HuH-7.5 (cell line): ENCODE results near the gene GPRIN1.
"Not testable (repeated sequence)": the region's sequence is repeated elsewhere in the genome, so short reads cannot be mapped to it uniquely, and the experiment has no call there.

Experiments used
- DNase-seq: peaks from one replicate; pipeline ENCODE4 v3.0.0; 2011; ENCODE audit warnings: low spot score

GPRIN1 gene

GRCh38 chr5:176574297-176574591 lies 35.7 kb downstream of the GPRIN1 start:
- no peak for DNase-seq

GRCh38 chr5:176573564-176574296 lies 36.2 kb downstream of the GPRIN1 start:
- DNase-seq: peak; percentile 90

- DNase-seq: no peak
Measured at GRCh38 chr5:176570044-176570443, 39.9 kb downstream of the GPRIN1 start.

GRCh38 chr5:176568657-176569056 lies 41.3 kb downstream of the GPRIN1 start:
- DNase-seq: no peak

- DNase-seq: no peak
Measured at GRCh38 chr5:176565760-176566288, 44.1 kb downstream of the GPRIN1 start.

GRCh38 chr5:176564002-176564401 lies 46.0 kb downstream of the GPRIN1 start:
- DNase-seq: no peak

GRCh38 chr5:176562189-176562588 lies 47.8 kb downstream of the GPRIN1 start:
- DNase-seq: no peak

- no peak for DNase-seq
Measured at GRCh38 chr5:176561259-176561658, 48.7 kb downstream of the GPRIN1 start.

GRCh38 chr5:176560364-176560763 lies 49.6 kb downstream of the GPRIN1 start:
- no peak for DNase-seq

GRCh38 chr5:176559683-176560082 lies 50.3 kb downstream of the GPRIN1 start:
- DNase-seq: no peak

- DNase-seq: no peak
Measured at GRCh38 chr5:176557846-176558245, 52.1 kb downstream of the GPRIN1 start.

GRCh38 chr5:176553260-176554085 lies 56.5 kb downstream of the GPRIN1 start:
- no peak for DNase-seq

GRCh38 chr5:176552332-176552869 lies 57.6 kb downstream of the GPRIN1 start:
- no peak for DNase-seq

GRCh38 chr5:176550937-176551336 lies 59.0 kb downstream of the GPRIN1 start:
- DNase-seq: not testable (repeated sequence)

- no peak for DNase-seq
Measured at GRCh38 chr5:176550275-176550831, 59.6 kb downstream of the GPRIN1 start.

- DNase-seq: no peak
Measured at GRCh38 chr5:176549871-176550270, 60.1 kb downstream of the GPRIN1 start.

- no peak for DNase-seq
Measured at GRCh38 chr5:176548967-176549444, 61.0 kb downstream of the GPRIN1 start, which contains the start of gene CDHR2. CDHR2 (plus strand) TSS chr5:176549342; CDS start chr5:176565353, 16,011 bp downstream.

- DNase-seq: no peak
Measured at GRCh38 chr5:176547802-176548201, 62.2 kb downstream of the GPRIN1 start.
